ENCODE data around the gene SAMMSON.

SAMMSON gene

GRCh38 chr3:70067860-70068521, 68.5 kb downstream of the SAMMSON start:
- H3K4me3 ChIP-seq (ENCODE audit: low read depth, low read length): no peak overlapping the region
- TF ChIP-seq, protein P1, sequence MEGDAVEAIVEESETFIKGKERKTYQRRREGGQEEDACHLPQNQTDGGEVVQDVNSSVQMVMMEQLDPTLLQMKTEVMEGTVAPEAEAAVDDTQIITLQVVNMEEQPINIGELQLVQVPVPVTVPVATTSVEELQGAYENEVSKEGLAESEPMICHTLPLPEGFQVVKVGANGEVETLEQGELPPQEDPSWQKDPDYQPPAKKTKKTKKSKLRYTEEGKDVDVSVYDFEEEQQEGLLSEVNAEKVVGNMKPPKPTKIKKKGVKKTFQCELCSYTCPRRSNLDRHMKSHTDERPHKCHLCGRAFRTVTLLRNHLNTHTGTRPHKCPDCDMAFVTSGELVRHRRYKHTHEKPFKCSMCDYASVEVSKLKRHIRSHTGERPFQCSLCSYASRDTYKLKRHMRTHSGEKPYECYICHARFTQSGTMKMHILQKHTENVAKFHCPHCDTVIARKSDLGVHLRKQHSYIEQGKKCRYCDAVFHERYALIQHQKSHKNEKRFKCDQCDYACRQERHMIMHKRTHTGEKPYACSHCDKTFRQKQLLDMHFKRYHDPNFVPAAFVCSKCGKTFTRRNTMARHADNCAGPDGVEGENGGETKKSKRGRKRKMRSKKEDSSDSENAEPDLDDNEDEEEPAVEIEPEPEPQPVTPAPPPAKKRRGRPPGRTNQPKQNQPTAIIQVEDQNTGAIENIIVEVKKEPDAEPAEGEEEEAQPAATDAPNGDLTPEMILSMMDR (IDR thresholded peaks at IDR 0.05; ENCODE audit: low read depth, low read length): no peak

DNA sequence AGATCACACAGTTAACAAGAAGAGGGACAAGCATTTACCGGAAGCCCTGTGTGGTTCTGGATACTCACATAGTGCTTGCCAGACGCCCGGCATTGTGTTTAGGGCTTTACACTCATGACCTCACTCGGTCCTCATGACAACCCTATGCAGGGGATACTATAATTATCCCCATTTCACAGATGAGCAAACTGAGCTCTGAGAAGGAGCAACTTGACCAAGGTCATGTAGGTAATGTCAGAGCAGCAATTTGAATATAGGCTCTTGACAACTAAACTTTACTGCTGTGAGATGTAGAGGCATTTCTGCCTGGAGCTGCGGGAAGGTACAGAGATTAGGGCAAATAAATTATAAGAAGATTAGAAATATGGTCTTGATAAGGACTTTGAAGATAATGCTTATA, 70.0 kb downstream of the SAMMSON start:
- H3K4me3 ChIP-seq (ENCODE audit: low read depth, low read length): no peak overlapping the region
- TF ChIP-seq, protein P1 (IDR thresholded peaks at IDR 0.05; ENCODE audit: low read depth, low read length): no peak

DNA sequence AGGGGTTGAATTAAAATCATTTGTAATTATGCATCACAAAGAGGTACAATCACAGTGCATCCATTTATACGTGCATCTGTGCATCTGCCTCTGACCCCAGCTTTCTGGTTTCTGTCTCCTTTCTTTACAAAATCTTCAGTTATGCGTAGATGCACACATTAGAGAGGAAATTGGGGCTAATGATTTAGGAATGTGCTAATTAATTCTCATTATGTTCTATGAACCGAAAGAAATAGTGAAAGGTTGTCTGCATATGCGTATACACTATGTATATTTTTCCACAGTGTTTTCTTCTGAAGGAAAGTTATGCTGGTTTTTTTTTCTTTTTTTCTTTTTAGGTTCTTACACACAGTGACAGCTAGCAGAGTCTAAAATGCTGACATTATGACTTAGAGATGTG, 71.6 kb downstream of the SAMMSON start:
- TF ChIP-seq, protein P1 (IDR thresholded peaks at IDR 0.05; ENCODE audit: low read depth, low read length): no peak
- H3K4me3 ChIP-seq (ENCODE audit: low read depth, low read length): no peak overlapping the region

DNA sequence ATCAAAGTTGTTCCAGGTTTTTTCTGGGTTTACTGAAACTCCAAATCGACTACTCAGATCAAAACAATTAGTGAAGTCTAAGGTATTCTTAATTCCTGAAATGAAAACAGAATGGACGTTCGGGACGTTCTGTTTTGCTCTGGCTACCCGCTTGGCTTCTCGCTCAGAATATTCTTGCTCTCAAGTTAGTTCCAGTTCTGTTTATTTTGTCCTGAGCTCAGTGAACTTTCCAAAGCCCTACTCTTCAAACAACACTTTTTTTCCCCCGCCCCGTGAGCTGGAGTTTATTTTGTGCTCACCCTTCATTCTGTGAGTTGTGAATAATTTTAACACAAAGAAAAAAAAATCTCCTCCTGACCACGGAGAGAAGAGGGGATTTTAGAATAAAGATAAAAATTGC, 72.6 kb downstream of the SAMMSON start:
- TF ChIP-seq, protein P1 (IDR thresholded peaks at IDR 0.05; ENCODE audit: low read depth, low read length): no peak
- no peak overlapping the region for H3K4me3 ChIP-seq (ENCODE audit: low read depth, low read length)

DNA sequence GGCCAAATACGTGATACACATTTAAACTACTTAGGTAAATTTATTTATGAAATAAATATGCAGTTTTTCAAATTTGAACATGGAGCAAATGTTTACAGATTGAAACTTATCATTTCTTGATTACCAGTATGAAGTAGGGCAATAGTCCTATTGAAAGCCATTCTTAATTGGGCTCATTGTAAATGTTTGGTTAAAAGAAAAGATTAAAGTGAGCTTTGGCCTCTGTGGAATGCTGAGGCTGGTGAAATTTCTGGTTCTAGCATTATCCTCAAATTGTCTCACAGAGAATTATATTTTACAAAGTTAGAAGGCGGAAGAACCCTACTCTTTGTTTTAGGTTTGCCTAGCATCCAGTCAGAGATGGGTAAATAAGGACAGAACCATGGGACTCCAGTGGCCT, 73.2 kb downstream of the SAMMSON start:
- TF ChIP-seq, protein P1 (IDR thresholded peaks at IDR 0.05; ENCODE audit: low read depth, low read length): no peak
- no peak overlapping the region for H3K4me3 ChIP-seq (ENCODE audit: low read depth, low read length)

- TF ChIP-seq, protein P1 (IDR thresholded peaks at IDR 0.05; ENCODE audit: low read depth, low read length): no peak
- H3K4me3 ChIP-seq (ENCODE audit: low read depth, low read length): no peak overlapping the region
These were observed 75.6 kb downstream of the SAMMSON start for GRCh38 chr3:70075101-70075500.

DNA sequence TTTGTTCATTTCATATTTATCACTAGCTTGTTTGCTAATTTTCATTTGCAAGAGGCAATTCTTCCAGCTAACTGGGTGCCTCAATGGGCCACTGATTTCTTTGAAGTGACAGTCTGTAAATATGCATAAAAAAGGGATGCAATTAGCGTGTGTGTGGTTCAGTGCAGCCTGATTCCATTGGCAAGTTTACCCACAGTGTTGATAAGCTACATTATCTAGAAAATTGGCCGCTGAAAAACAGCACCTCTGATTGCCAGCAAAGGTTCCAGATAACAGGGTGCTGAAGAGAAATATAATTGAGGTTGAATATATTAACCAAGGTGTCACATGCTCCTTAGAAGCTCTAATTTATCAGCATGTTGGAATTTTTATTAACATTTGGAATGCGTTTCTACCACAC, 76.9 kb downstream of the SAMMSON start:
- H3K4me3 ChIP-seq (ENCODE audit: low read depth, low read length): no peak overlapping the region
- TF ChIP-seq, protein P1 (IDR thresholded peaks at IDR 0.05; ENCODE audit: low read depth, low read length): no peak
